OCI-LY1 (cell line): Measurements from ENCODE around the gene ADCY1.

Experiments
- H2AFZ ChIP-seq: fragments of 200-600 bp; sonication (generic), shearing (Covaris generic); 2 replicates; pipeline ENCODE4 v1.6.0; 2014; ENCODE audit warnings: antibody characterized with exemption, mild to moderate bottlenecking, low read length
- H3F3A ChIP-seq: fragments of 200-600 bp; sonication (generic), shearing (Covaris generic); 2 replicates; pipeline ENCODE4 v1.6.0; 2014; ENCODE audit warnings: mild to moderate bottlenecking, antibody characterized with exemption, low read length, moderate library complexity; ENCODE audit not compliant: insufficient read depth
- H3K27ac ChIP-seq: fragments of 200-600 bp; sonication (generic); 2 replicates; pipeline ENCODE4 v1.5.1; 2014; ENCODE audit warnings: low read length, mixed run types, mild to moderate bottlenecking, low read depth; ENCODE audit not compliant: poor library complexity, severe bottlenecking
- H3K27me3 ChIP-seq: fragments of 200-600 bp; sonication (generic); 2 replicates; pipeline ENCODE4 v1.6.0; 2014; ENCODE audit warnings: antibody characterized with exemption, mild to moderate bottlenecking, low read length, moderate library complexity; ENCODE audit not compliant: insufficient read depth
- H3K36me3 ChIP-seq: fragments of 200-600 bp; sonication (generic); 2 replicates; pipeline ENCODE4 v1.6.1; 2014; ENCODE audit warnings: mild to moderate bottlenecking, antibody characterized with exemption, low read length, moderate library complexity, mixed read lengths; ENCODE audit not compliant: insufficient read depth
- H3K4me1 ChIP-seq: fragments of 200-600 bp; sonication (generic); 2 replicates; pipeline ENCODE4 v1.5.1; 2014; ENCODE audit warnings: mild to moderate bottlenecking, low read length, moderate library complexity; ENCODE audit not compliant: insufficient read depth, severe bottlenecking
- H3K4me2 ChIP-seq: fragments of 200-600 bp; sonication (generic), shearing (Covaris generic); 2 replicates; pipeline ENCODE4 v1.6.1; 2014; ENCODE audit warnings: low read length
- H3K4me3 ChIP-seq: fragments of 200-600 bp; sonication (generic); 2 replicates; pipeline ENCODE4 v1.5.1; 2014; ENCODE audit warnings: low read length, low read depth, mild to moderate bottlenecking, mixed read lengths; ENCODE audit not compliant: poor library complexity, severe bottlenecking
- H3K79me2 ChIP-seq: fragments of 200-600 bp; shearing (Covaris generic); 2 replicates; pipeline ENCODE4 v1.6.1; 2016; ENCODE audit warnings: mixed run types, low read length, mixed read lengths; ENCODE audit not compliant: insufficient read depth
- H3K9ac ChIP-seq: fragments of 200-600 bp; sonication (generic), shearing (Covaris generic); 2 replicates; pipeline ENCODE4 v1.6.1; 2014; ENCODE audit warnings: mild to moderate bottlenecking, low read length, mixed read lengths
- H3K9me2 ChIP-seq: fragments of 200-600 bp; sonication (generic), shearing (Covaris generic); 2 replicates; pipeline ENCODE4 v1.6.1; 2014; ENCODE audit warnings: low read depth, mild to moderate bottlenecking, low read length, mixed read lengths
- H3K9me3 ChIP-seq: fragments of 200-600 bp; shearing (Covaris generic); 2 replicates; pipeline ENCODE4 v1.6.1; 2014; ENCODE audit warnings: low read length, mixed read lengths
- H4K20me1 ChIP-seq: fragments of 200-600 bp; sonication (generic), shearing (Covaris generic); 2 replicates; pipeline ENCODE4 v1.6.0; 2016; ENCODE audit warnings: mild to moderate bottlenecking, low read length; ENCODE audit not compliant: insufficient read depth
- EZH2 ChIP-seq: fragments of 200-600 bp; sonication (generic), shearing (Covaris generic); IDR thresholded peaks from 2 replicates; pipeline ENCODE4 v1.8.0; 2017; ENCODE audit warnings: borderline replicate concordance, mixed run types, mild to moderate bottlenecking, antibody characterized with exemption, low read length, moderate library complexity, mixed read lengths
- TF ChIP-seq, protein P1 (sequence below): fragments of 200-600 bp; sonication (generic), shearing (Covaris generic); IDR thresholded peaks from 2 replicates; pipeline ENCODE4 v1.5.1; 2017; ENCODE audit warnings: mild to moderate bottlenecking, antibody characterized with exemption, low read length, moderate library complexity, mixed read lengths

The ADCY1 gene

DNA sequence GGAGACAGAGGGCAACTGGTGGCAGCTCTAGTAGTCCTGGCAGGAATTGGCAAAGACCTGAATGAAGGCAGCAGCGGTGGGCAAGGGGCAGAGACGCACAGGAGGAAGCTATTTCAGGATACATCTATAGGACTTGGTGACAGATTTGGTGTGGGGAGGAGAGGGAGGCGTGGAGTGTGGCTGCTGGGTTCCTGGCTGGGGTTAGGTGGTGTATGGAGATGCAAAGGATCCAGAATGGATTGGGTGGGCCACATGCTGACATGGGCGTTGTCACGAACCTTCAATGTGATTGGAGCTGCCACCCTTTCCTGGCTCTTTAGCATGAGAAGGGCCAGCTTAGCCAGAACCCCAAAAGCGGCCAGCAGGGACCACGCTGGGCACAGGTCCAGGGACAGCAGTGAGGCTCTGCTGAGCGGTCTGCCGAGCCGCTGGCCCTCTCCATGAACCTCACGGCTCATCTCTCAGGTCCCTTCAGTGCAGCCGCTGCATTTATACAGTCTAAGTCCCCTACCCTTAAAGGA lies 10.2 kb upstream of the ADCY1 start:
- Histone ChIP-seq H3K4me3 (no peak overlapping the region), H3K9me3 (0 out of 2 replicates have a peak, but pooled peaks cover 3% of the 10 kb centered on the region), H4K20me1 (no peaks in the 10 kb centered on the region), H3F3A (no peaks in the 10 kb centered on the region), H2AFZ (no peak overlapping the region), H3K27me3 (no peaks in the 10 kb centered on the region), H3K4me2 (no peak overlapping the region), H3K36me3 (no peaks in the 10 kb centered on the region), H3K9ac (no peak overlapping the region), H3K79me2 (no peaks in the 10 kb centered on the region), H3K9me2 (no peaks in the 10 kb centered on the region), H3K4me1 (no peaks in the 10 kb centered on the region), H3K27ac (no peak overlapping the region)
- no peak for TF ChIP-seq EZH2
- TF ChIP-seq, protein P1, sequence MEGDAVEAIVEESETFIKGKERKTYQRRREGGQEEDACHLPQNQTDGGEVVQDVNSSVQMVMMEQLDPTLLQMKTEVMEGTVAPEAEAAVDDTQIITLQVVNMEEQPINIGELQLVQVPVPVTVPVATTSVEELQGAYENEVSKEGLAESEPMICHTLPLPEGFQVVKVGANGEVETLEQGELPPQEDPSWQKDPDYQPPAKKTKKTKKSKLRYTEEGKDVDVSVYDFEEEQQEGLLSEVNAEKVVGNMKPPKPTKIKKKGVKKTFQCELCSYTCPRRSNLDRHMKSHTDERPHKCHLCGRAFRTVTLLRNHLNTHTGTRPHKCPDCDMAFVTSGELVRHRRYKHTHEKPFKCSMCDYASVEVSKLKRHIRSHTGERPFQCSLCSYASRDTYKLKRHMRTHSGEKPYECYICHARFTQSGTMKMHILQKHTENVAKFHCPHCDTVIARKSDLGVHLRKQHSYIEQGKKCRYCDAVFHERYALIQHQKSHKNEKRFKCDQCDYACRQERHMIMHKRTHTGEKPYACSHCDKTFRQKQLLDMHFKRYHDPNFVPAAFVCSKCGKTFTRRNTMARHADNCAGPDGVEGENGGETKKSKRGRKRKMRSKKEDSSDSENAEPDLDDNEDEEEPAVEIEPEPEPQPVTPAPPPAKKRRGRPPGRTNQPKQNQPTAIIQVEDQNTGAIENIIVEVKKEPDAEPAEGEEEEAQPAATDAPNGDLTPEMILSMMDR, result no peak

DNA sequence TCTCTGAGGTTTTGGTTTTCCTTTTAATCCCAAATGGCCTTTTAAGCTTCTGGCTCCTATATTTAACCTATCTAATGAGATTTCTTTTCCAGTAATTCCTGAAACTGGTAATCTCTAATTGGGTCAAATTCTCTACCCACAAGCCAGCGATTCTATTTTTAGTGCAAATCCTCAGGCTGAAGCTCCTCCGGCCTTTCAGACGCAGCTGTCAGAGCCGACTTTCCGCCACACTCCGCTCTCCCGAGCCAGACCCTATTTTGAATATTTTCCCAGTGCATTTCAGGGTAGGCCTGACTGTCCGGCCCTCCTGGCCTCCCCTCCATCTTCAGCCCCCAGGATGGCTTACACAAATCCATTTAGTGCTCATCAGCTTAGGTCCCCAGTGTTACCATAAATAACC lies 9.7 kb upstream of the ADCY1 start:
- Histone ChIP-seq H3K9me3 (0 out of 2 replicates have a peak, but pooled peaks cover 3% of the 10 kb centered on the region), H2AFZ (no peak overlapping the region), H3K9me2 (no peaks in the 10 kb centered on the region), H3K4me3 (no peak overlapping the region), H3K79me2 (no peaks in the 10 kb centered on the region), H3K27ac (no peak overlapping the region), H3K36me3 (no peaks in the 10 kb centered on the region), H3K4me1 (no peaks in the 10 kb centered on the region), H4K20me1 (no peaks in the 10 kb centered on the region), H3K4me2 (no peak overlapping the region), H3K27me3 (no peaks in the 10 kb centered on the region), H3K9ac (no peak overlapping the region), H3F3A (no peaks in the 10 kb centered on the region)
- TF ChIP-seq, protein P1, result no peak
- TF ChIP-seq EZH2, result no peak

DNA sequence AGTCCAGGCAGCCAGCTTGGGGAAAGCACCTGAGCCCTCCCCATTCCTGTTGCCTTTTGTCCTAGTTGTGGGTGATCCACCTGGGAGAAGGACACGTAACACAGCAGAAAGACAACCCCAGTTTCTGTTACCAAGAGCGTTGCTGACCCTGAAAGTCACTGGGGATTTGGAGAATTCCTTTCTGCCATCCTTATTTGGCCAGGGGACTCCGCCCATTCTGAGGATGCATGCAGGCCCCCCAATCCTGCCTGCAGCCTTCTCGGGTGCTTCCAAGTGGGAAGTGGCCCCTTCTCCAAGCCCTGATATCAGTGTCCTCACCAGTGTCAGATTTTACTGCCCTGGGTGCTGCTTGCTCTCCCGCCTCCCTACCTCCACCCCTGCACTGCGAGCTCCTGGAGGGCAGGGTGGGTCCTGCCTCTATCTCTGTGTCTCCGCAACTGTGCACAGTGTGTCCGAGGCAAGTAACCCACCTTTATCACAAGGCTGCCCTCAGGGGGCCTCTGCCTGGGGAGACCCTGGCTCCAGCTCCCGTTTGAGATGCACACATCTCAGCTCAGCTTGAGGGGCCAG lies 9.2 kb upstream of the ADCY1 start:
- H3K4me1 ChIP-seq, result no peaks in the 10 kb centered on the region
- H3K9ac ChIP-seq, result no peak overlapping the region
- H3K4me3 ChIP-seq, result no peak overlapping the region
- 0 out of 2 replicates have a peak, but pooled peaks cover under 1% of the 10 kb centered on the region for H3K9me3 ChIP-seq
- no peak overlapping the region for H2AFZ ChIP-seq
- no peaks in the 10 kb centered on the region for H3K79me2 ChIP-seq
- no peaks in the 10 kb centered on the region for H3F3A ChIP-seq
- H3K27me3 ChIP-seq, result no peaks in the 10 kb centered on the region
- no peak overlapping the region for H3K4me2 ChIP-seq
- TF ChIP-seq, protein P1, result no peak
- no peak for TF ChIP-seq EZH2
- H4K20me1 ChIP-seq, result no peaks in the 10 kb centered on the region
- H3K36me3 ChIP-seq, result no peaks in the 10 kb centered on the region
- no peaks in the 10 kb centered on the region for H3K9me2 ChIP-seq
- H3K27ac ChIP-seq, result no peak overlapping the region
